DMS53 treated with DMSO at 0.1 percent for 48 hours (cell line): ENCODE measurements around the gene MEOX2.

ENCODE experiments used
- DNase-seq: peaks from one replicate; lab custom pipeline; 2025; ENCODE audit not compliant: unreplicated experiment; lab: John Stamatoyannopoulos, UW

The MEOX2 gene

DNA sequence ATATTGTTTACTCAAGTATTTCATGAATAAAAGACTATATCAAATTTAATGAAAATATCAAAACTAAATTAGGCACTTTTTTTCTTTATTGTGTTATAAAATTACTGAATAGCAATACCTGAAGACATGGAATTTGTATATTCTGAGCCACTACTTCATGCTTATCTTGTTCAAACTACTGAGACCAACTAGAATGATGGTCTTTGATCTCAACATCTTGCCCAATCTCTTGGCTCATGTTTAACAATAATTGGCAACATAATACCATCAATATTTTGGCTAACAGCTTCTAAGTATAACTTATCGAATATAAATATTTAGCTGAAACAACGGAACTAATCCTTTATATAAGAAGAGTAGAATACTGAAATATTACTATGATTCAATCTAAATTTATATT is 68.2 kb downstream of the MEOX2 start:
- DNase-seq, result no peak

DNA sequence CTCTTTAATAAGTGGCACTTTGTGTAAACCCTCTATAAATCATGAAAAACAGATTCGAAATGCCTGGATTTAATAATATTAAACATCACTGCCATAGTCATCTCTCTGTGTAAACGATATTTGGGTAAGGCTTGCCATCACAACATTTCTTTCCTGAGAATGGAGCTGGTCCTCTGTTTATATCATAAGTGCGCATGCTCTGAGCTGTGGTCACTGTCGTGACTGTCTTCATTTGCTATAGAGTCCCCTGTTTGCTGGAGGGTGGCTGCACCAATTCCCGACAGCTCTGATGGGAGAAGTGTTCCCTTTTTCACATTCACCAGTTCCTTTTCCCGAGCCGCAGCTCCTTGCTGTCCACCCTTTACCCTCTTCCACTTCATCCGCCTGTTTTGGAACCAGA is 74.3 kb downstream of the MEOX2 start:
- no peak for DNase-seq

DNA sequence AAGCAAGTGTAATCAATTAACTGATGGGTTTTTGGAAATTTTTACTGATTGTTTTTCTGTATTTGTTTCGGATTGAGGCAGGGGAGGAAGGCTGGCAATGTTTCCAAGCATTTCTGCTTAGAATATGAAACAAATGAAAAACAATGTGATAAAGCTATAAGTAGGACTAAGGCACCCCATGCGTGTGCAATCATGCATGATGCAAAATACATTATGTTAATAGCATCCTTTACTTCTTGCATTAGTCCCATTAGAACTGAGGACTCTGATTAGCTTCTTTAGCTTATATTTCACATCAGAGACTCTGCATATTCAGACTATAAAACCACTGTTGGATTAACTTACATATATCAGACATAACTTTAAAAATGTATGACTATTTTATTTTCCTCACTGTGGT is 76.0 kb downstream of the MEOX2 start:
- no peak for DNase-seq

DNA sequence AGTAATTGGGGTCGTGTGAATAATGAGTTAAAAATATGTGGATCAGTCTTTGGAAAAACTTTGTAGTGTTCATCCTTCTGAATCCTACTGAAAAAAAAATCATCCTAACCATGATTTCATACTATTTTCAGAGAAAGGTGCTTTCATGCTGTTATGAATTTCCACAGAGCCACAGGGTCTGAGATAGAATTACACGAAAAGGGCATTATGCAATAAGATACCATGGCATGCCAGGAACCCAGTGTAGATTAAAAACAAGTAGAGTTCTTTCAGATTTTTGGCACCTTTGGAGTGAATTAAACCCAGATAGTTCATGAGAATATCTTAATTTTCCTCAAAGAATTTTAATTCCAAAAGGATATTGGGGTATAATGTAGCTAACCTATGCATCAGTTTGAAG is 77.2 kb downstream of the MEOX2 start:
- no peak for DNase-seq

DNA sequence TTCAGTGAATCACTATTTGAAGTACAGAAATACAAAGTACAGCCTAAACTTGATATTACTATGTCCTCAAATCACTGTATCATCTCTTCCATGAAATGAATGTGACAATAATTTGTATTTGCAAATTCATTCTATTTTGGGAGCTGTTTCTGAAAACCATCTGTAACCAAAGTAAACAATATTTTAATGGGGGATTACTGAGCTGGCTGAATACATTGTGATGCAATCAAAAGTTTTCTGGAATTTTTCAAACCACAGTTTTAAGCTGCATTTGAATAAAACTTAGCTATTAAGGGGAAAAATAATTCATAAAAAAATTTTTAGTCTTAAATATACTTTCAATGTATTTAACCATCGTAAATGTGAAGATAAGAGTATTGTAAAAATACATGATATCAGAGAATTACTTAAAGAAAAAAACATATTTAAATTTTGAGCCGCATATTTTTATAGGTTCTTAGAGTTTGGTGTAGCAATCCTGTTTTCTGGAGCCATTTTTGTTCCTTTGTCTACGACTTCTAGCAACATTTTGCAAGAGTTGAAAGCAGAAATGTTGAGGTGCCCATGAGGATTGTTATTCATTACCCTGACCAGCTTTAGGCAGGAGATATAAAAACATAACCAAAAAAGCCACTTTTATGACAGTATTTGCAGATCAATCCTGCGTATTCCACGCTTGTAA is 78.8 kb downstream of the MEOX2 start:
- no peak for DNase-seq

DNA sequence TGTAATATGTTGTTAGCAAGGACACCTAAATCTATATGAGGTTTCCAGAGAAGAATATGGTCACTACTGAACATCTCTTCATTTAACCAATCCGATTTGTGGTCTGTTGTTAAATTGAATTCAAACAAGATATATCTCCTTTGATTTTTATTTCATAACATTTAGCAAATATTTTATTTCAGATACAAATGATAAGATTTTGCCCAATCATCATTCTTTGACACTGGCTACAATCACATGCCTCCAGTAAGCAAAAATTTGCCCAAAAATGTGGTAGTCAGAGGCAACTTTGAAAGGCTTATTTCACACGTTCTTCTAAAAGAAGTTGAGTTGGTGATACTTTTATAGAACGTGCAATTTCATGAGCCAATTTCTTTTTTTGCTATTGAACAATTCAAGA is 79.9 kb downstream of the MEOX2 start:
- DNase-seq, result no peak

DNA sequence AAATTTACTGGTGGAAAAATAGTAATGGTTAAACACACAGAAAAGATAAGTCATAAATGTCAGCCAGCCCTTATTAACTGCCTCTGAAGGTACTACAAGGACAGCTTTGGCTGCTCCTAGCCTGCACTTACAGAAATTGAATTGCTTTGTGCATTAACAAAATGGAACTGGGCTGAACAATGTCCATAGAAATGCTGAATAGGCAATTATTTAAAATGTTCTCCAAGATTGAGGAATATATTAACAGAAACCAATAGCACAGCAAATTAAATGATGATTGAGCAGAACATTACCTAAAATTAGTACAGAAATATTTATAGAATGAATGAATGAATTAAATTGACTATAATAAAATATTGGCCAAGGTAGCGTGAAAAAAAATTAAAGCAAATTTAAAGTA is 82.3 kb downstream of the MEOX2 start:
- no peak for DNase-seq

DNA sequence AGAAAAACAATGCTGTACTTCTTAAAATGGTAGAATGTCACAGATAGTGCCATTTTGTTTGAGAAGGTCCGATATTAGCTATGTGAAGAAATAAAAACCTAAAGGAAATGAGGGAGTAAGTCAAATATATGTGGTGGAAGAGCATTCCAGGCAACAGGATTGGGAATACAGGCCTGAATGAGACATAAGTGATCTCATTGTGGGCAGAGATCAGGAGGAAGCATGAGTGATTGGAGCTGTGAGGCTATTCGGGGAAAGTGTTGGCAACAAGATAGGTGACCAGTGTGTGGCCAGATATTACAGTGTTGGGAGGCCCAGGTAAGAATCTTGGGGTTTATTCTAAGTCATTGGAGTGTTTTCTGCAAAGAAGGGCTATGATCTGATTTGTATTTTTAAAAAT is 83.4 kb downstream of the MEOX2 start:
- DNase-seq, result no peak

DNA sequence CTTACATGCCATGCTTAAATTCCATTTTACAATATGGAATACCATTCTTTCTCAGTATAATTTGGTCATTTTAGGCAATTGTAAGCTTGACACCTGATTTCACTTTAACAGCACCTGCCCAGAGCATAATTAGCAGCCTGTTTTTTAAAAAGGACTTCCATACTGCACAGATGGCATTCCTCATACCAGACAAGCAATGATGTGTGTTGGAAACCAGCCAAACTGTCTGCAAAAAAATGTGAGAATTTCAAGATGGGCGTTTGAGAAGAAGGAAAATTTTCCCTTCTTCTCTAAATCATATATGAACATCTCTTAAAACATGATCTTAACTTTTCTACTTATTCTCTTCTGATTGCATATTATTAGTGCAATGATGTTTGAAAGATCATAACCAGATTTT is 84.2 kb downstream of the MEOX2 start:
- DNase-seq, result no peak

DNA sequence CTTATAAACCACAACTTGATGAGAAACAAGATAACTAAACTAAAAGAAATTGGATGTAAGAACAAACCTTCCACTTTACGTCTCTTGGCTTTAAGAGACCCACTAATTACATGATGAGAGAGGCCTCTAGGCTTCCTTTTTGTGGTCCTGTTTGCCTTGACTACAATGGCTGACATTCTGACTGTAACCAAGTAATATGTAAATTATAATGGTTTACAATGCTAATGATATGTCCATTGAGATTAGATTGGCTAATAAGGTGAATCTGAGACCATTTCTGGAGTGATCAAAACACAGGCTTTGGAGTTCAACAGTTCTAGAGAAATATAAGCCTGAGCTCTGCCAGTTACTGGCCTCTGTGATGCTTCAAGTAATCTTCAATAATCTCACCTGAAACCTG is 85.3 kb downstream of the MEOX2 start:
- DNase-seq, result no peak

DNA sequence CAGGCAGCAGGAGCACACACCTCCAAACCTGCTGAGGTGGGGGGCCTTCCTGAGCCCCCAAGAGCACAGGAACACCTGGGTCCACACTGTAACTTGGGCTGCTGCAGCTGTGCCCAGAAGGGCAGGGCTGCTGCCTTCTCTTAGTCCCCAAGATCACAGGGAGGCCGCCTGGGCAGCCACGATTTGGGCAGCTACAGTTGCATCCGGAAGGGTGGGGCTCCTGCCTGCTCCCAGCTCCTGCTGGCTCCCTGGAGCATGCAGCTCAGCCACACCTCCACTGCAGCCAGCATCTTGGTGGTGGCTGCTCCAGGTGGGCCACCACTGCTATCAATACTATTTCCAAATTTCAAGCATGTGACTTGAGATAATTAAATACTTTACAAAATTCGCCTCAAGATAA is 86.2 kb downstream of the MEOX2 start:
- DNase-seq, result no peak

DNA sequence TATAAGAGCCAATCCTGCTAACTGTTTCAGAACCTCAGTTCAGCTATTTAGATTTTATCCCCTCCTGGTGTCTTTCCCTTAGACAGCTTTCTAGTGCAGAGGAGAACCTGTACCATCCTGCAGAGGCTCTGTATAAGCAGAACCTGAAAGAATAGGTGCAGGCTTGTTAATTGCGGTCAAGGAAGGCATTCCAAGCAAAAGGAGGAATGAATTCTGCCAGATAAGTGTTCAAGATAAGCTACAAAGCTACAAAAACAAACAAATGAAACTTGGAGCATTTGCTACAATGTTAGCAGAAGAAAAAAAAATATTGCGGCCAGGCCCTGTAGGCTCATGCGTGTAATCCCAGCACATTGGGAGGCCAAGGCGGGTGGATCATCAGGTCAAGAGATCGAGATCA is 92.0 kb downstream of the MEOX2 start:
- no peak for DNase-seq

DNA sequence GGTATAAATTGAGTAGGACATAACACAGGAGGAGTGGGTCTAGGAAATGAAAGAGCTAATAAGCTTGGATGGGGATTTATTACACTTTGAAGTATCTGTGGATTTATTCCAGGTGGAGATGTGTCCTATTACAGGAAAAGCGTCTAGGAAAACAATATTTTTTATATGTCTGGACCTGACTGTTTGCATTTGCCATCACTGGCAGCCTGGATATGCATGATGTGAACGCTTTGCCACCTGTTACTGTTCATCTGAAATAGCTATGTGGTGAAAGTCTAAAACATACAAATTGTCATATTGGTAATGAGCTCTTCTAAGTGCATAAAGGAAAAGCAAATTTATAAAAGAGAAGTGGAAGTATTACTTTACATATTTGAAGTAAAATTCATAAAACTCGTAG is 93.1 kb downstream of the MEOX2 start:
- no peak for DNase-seq

DNA sequence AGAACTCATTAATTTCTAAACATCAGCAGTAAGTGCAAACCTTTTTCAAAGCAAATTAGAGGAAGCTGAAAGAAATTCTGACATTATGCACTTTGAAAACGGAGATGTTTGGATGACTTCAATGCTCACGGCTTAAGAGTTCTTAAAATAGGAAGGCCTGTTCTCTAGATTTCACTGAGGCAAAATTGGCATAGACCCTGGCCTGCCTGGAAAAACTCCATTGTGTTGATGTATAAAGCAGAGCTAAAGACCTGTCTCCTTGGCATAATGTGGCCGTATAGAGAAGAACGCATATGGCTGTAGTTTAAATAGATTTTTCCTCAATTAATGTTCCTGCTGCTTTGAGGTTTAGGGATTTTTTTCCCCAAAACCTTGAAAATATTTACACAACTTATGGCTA is 100.2 kb downstream of the MEOX2 start:
- DNase-seq, result no peak

DNA sequence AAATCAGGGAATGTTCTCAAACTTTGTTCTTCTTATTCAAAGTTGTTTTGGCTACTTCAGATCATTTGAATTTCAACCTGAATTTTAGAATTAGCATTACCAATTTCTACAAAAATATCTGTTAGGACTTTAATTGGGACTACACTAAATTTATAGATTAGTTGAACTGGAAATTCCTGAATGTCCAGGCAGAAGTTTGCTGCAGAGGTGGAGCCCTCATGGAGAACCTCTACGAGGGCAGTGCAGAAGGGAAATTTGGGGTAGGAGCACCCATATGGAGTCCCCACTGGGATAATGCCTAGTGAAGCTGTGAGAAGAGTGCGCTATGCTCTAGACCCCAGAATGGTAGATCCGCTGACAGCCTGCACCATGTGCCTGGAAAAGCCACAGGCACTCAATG is 101.9 kb downstream of the MEOX2 start:
- no peak for DNase-seq

DNA sequence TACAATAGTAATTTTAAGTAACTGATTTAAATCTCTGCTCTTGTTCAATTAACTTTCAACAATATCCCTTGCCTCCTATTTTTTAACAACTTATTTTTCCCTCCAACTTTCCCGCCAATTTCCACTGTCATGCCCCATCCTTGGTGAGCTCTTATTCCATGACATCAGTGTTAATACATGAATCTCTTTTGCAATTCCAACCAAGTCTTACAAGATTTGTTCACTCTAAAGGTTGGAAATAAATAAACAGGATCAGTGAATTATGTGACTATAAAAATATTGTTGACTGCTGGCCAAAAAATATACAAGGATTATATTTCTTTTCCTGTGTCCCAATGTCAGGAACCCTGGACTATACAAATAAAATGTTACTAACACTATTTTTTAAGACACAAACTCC is 103.7 kb downstream of the MEOX2 start:
- no peak for DNase-seq

DNA sequence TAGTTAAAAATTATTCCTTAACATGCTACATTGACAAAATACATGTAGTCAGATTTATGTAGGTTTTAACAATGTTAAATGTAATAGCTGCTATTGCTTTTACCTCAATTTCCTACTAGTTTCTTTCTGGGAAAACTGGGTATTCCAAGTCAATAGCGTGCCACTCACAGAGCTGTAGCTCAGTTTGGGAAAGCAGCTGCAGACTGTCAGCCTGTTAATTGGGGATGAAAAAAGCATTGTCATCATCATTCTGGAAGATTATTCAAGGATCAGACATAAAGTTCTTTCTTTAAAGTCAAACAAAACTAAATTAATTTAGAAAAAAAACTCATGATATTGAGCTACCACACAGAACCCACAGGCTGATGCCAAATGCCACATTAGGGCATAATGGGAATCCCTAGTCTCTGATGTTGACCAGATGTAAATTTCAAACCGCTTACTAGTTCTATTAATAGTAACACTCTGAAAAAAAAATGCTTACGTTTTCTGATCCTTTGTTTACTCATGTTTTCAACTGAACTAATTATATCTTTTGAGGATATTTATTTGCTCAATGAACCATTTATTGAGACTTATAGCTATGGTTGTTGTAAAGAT is 105.0 kb downstream of the MEOX2 start:
- no peak for DNase-seq

DNA sequence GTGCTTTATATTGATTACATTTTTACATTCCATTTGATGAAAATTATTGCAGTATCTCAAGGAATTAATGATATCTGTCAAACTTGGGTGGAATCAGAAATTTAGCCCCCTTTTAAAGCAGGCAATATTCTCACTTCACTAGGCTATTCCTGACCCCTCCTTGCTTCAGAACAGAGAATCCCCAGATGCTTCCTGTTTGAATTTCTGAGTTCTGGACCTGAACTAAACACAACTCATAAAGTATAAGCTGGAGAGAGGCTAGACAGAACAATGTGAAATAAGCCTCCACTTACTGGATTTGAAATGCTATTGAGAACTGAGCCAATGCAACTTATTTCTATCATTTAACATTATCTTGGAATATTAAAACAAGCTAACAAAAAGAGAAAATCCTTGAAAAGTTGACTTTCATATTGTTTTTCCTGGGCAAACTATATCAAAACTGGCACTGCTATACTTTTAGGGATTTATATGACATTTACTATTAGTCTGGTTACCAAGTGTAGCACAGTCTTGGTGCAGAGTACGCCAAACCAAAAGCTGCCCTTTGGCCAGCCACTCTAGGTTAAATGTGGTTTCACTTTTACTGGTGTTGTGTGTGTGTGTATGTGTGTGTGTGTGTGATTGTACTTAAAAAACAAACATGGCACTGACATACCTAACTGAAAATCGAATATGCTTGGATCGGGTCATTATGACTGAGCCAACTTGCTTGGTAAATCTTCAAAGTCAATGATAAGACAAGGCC is 105.7 kb downstream of the MEOX2 start:
- no peak for DNase-seq

DNA sequence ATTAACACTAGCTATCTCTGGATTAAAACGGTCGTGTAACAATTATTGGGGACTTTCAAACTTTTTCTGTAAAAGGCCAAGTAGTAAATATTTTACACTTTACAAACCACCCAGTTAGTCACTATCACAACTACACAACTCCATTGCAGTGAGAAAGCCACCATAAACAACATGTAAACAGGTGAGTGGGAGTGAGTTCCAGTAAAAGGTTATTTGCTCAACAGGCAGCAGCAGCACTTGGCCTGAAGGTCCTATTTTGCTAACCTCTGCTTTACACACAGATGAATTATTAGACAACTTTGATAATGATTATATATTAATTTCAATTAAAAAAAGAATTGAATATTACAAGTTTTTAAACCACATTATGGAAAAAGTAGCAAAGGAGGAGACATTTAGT is 108.9 kb downstream of the MEOX2 start:
- DNase-seq, result no peak

DNA sequence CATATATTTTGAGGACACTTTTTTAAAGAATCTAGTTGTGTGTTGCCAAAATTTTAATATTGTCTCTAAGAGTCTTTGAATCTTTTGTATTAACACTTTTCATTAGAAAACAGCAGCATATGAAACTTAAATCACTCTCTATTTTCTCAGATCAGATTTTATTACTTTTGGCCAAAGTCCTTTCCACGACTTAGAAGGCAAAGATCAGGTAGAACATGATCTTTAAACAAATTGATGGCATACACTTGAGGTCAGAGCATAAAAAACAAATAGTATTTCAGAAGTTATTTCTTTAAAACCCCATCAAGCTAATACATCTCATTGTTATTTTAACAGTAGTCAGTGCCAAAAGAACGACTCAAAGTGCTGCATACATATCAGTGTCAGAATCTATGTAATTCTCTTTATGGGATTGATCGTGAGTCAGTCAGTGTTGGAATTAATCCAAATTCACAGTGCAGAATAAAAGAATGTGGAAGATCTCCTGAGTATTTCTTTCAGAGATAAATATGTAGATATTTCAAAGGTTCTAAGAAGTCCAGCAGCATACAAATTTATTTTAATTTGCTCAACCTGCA is 115.1 kb downstream of the MEOX2 start:
- no peak for DNase-seq

DNA sequence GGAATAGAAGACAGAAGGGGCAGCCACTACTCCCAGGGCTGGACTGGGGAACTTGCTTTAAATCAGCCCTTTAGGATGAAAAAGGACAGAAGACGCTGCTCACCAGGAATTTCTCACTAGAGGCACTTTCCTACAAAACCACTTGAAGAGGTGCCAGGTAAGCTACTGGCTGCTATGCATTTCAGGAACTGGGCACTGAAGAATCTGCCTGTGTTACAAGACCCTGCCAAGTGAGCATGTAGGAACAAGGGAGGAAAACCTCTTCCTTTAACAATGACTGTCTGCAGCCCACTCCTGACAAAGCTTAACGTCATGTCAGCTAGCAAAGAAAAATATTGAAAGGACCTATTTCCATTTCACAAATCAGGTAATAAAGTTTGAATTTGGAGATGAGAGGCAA is 118.8 kb downstream of the MEOX2 start:
- DNase-seq, result no peak

DNA sequence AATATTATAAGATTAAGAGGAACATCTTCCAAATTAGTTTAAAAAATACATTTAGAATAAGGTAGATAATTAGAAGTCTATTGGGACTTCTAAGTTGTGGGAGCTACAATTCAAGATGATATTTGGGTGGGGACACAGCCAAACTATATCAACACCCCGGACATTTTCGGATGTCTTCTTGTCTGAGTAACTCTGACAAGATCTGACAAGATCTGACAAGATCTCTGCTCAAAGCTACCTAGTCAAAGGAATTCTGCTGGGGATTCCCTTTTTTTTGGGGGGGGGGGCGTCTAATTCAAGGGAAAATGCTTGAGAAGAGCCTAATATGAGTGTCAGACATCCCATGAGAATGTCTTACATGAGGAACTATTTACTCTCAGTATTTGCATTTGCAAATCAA is 119.4 kb downstream of the MEOX2 start:
- DNase-seq, result no peak
